K562 (cell line): ENCODE measurements around the gene NDST1. TPM values are rescaled to one million over a fixed set of nuclear protein-coding genes. Genes with fewer than 3 reads are reported as not detected.

Source experiments
- ASH1L ChIP-seq: fragments of 450-650 bp; IDR thresholded peaks from 2 replicates; pipeline ENCODE4 v1.6.1; 2018; ENCODE audit warnings: borderline replicate concordance, mild to moderate bottlenecking, low read depth; ENCODE audit not compliant: partially characterized antibody
- BACH1 ChIP-seq: fragments of 200-800 bp; sonication (Bioruptor generic); IDR thresholded peaks from 2 replicates; pipeline ENCODE4 v1.6.1; 2016; ENCODE audit warnings: missing genetic modification characterization, missing compliant biosample characterization
- CBX8 ChIP-seq: fragments of 200-600 bp; sonication (generic); IDR thresholded peaks from 2 replicates; pipeline ENCODE4 v1.6.1; 2012; ENCODE audit warnings: borderline replicate concordance, mixed run types, low read depth, mild to moderate bottlenecking, moderate library complexity, mixed read lengths, low read length, control low read depth, inconsistent platforms; ENCODE audit not compliant: poor library complexity, severe bottlenecking; ENCODE audit errors: extremely low read depth
- CGGBP1 ChIP-seq: fragments of 250-450 bp; sonication (Bioruptor Pico); IDR thresholded peaks from 2 replicates; pipeline ENCODE4 v1.9.0; 2021; ENCODE audit warnings: mild to moderate bottlenecking
- ESRRA ChIP-seq: fragments of 450-650 bp; IDR thresholded peaks from 2 replicates; pipeline ENCODE4 v1.6.1; 2014; ENCODE audit warnings: low read depth, mild to moderate bottlenecking, moderate library complexity, borderline replicate concordance
- FOXA3 ChIP-seq, 2 experiments: fragments of 450-650 bp in 1 of 2; sonication (generic) in 1 of 2; formaldehyde crosslinking; IDR thresholded peaks in 1 of 2; conservative IDR thresholded peaks in 1 of 2; 2 replicates each; pipeline versions ENCODE4 v1.4.0 to v1.8.0; 2020 to 2022; ENCODE audit warnings: mild to moderate bottlenecking in 2 of 2, missing genetic modification reagents in 1 of 2
- HDAC8 ChIP-seq: fragments of 450-650 bp; IDR thresholded peaks from 2 replicates; pipeline ENCODE4 v1.6.1; 2016; ENCODE audit warnings: mild to moderate bottlenecking, missing genetic modification characterization, moderate library complexity, missing compliant biosample characterization
- MYNN ChIP-seq, 2 experiments: sonication (generic); formaldehyde crosslinking in 1 of 2; IDR thresholded peaks; 2 replicates each; pipeline versions ENCODE4 v1.5.0 to v1.6.1; 2016 to 2020; ENCODE audit warnings: antibody characterized with exemption in 1 of 2, missing genetic modification reagents in 1 of 2
- NFATC3 ChIP-seq: fragments of 450-650 bp; IDR thresholded peaks from 2 replicates; pipeline ENCODE4 v1.6.1; 2017; ENCODE audit warnings: mild to moderate bottlenecking
- NFE2 ChIP-seq: IDR thresholded peaks from 2 replicates; pipeline ENCODE4 v1.6.1; 2014; ENCODE audit warnings: antibody characterized with exemption, low read depth
- PML ChIP-seq: IDR thresholded peaks from 2 replicates; pipeline ENCODE4 v1.6.1; 2012; ENCODE audit warnings: low read length, inconsistent platforms
- POLR2G ChIP-seq: fragments of 200-400 bp; formaldehyde crosslinking; IDR thresholded peaks from 2 replicates; pipeline ENCODE4 v1.6.1; 2017; ENCODE audit warnings: low read depth, mild to moderate bottlenecking, antibody characterized with exemption, low read length, moderate library complexity
- RBM34 ChIP-seq: fragments of 200-400 bp; formaldehyde crosslinking; IDR thresholded peaks from 2 replicates; pipeline ENCODE4 v1.6.1; 2018; ENCODE audit warnings: low read length, borderline replicate concordance; ENCODE audit not compliant: insufficient read depth
- SP2 ChIP-seq: IDR thresholded peaks from 2 replicates; pipeline ENCODE4 v1.6.1; 2011; ENCODE audit warnings: mild to moderate bottlenecking, low read depth, low read length, moderate library complexity; ENCODE audit not compliant: poor library complexity, severe bottlenecking; ENCODE audit errors: extremely low read depth
- SREBF1 ChIP-seq: fragments of 150-350 bp; IDR thresholded peaks from 2 replicates; pipeline ENCODE4 v1.6.1; 2014; ENCODE audit warnings: antibody characterized with exemption, low read depth, low read length, borderline replicate concordance
- STAT5B ChIP-seq: fragments of 250-450 bp; sonication (Bioruptor Pico); IDR thresholded peaks from 2 replicates; pipeline ENCODE4 v1.8.0; 2021; ENCODE audit warnings: mild to moderate bottlenecking, inconsistent platforms
- TBL1XR1 ChIP-seq, 2 experiments: IDR thresholded peaks; 2 replicates each; pipeline ENCODE4 v1.6.1; 2012; ENCODE audit warnings: improper control_type of control experiment in 2 of 2, low read length in 2 of 2, mild to moderate bottlenecking in 1 of 2
- polyA plus RNA-seq, 8 experiments: library from polyadenylated mRNA; depleted of rRNA in 4 of 8; stranded (reverse) in 5 of 8; unstranded in 3 of 8; fragments of >200 nt; fragmentation: Nextera tagmentation in 2 of 8; fragmentation: Illumina TruSeq in 1 of 8; extraction: Ambion mirVana in 2 of 8; extraction: Trizol in 1 of 8; gene quantifications; 2 replicates each; pipeline versions ENCODE4 v1.2.1 to v1.2.3, GENCODE V29; 2011 to 2014; ENCODE audit warnings: inconsistent platforms in 1 of 8, missing spikeins in 1 of 8
- total RNA-seq, 7 experiments: library from RNA; depleted of rRNA in 6 of 7; stranded (reverse); fragments of >200 nt in 6 of 7; fragmentation: Illumina TruSeq in 2 of 7; extraction: Trizol in 2 of 7; gene quantifications; 2 replicates each; pipeline versions ENCODE4 v1.2.1 to v1.2.3, GENCODE V29; 2011 to 2021; ENCODE audit warnings: low replicate concordance in 1 of 7
- TF ChIP-seq, protein P1 (sequence below): fragments of 450-650 bp; IDR thresholded peaks from 2 replicates; pipeline ENCODE4 v1.7.0; 2016; ENCODE audit warnings: borderline replicate concordance
- TF ChIP-seq, protein P2 (sequence below): sonication (generic); formaldehyde crosslinking; IDR thresholded peaks from 2 replicates; pipeline ENCODE4 v1.8.1; 2023; ENCODE audit warnings: missing genetic modification reagents, mild to moderate bottlenecking, borderline replicate concordance

NDST1 gene
- total and polyA plus RNA-seq, 9 of the 15 experiments (the other 6 are each of a cell fraction or from before 2014, with no cell fraction given): 0.38 to 47.9 (median 9.9) TPM

DNA sequence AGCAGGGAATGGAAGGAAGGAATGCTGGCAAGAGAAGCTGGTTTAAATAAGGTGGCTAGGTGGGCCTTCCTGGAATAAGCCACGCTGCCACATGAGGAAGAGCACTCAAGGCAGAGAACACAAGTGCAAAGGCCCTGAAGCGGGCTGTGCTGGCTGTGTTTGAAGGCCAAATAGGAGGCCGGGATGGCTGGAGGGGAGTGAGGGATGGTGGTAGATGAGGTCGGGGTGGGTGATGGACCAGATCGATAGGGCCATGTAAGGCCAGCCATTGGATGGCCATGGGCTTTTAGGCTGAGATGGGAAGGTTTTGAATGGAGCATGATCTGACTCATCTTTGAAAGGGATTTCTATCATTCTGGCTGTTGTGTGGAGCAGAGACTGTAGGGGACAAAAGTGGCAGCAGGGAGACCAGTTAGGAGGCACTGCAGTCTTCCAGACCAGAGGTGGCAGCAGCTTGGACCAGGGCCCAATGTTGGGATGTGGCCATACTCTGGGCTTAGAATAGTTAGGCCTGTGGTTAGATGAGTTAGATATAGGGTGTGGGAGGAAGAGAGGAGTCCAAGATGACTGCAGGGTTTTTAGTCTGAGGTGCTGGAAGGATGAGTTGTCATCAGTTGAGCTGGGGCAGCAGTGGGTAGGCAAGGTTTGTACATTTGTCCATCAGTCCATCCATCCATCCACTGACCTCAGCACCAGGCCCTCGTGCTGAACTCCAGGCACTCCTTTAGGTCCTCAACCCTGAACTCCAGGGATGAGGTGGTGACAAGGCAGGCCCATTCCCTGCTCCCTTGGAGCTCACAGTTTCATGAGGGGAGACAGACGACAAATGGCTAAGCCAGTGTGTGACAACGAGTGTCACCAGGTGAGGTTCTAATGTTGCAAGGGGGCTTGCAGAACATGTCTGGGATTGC, 30.3 kb downstream of the NDST1 start (continued):
- TF ChIP-seq, protein P1, sequence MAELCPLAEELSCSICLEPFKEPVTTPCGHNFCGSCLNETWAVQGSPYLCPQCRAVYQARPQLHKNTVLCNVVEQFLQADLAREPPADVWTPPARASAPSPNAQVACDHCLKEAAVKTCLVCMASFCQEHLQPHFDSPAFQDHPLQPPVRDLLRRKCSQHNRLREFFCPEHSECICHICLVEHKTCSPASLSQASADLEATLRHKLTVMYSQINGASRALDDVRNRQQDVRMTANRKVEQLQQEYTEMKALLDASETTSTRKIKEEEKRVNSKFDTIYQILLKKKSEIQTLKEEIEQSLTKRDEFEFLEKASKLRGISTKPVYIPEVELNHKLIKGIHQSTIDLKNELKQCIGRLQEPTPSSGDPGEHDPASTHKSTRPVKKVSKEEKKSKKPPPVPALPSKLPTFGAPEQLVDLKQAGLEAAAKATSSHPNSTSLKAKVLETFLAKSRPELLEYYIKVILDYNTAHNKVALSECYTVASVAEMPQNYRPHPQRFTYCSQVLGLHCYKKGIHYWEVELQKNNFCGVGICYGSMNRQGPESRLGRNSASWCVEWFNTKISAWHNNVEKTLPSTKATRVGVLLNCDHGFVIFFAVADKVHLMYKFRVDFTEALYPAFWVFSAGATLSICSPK: no peak
- TF ChIP-seq FOXA3 (CRISPR knock-in tag; conservative IDR thresholded peaks at IDR 0.05 in 1 of 2, IDR thresholded peaks at IDR 0.05 in 1 of 2) (no peak), NFE2 (peak; percentile 55), HDAC8 (no peak), POLR2G (no peak), CGGBP1 (no peak), RBM34 (no peak), STAT5B (CRISPR knock-in tag) (no peak), SREBF1 (no peak), NFATC3 (no peak), CBX8 (no peak), BACH1 (tag) (no peak), SP2 (peak; percentile 51), PML (no peak), ESRRA (peak; percentile 46; the same call in 1 of the 2 replicates), ASH1L (no peak), TBL1XR1 (IDR thresholded peaks at IDR 0.05; ENCODE audit: low read length in 2 of 2) (no peak), MYNN (IDR thresholded peaks at IDR 0.05) (no peak), MYNN (CRISPR knock-in tag; IDR thresholded peaks at IDR 0.05) (no peak)
- TF ChIP-seq, protein P2, sequence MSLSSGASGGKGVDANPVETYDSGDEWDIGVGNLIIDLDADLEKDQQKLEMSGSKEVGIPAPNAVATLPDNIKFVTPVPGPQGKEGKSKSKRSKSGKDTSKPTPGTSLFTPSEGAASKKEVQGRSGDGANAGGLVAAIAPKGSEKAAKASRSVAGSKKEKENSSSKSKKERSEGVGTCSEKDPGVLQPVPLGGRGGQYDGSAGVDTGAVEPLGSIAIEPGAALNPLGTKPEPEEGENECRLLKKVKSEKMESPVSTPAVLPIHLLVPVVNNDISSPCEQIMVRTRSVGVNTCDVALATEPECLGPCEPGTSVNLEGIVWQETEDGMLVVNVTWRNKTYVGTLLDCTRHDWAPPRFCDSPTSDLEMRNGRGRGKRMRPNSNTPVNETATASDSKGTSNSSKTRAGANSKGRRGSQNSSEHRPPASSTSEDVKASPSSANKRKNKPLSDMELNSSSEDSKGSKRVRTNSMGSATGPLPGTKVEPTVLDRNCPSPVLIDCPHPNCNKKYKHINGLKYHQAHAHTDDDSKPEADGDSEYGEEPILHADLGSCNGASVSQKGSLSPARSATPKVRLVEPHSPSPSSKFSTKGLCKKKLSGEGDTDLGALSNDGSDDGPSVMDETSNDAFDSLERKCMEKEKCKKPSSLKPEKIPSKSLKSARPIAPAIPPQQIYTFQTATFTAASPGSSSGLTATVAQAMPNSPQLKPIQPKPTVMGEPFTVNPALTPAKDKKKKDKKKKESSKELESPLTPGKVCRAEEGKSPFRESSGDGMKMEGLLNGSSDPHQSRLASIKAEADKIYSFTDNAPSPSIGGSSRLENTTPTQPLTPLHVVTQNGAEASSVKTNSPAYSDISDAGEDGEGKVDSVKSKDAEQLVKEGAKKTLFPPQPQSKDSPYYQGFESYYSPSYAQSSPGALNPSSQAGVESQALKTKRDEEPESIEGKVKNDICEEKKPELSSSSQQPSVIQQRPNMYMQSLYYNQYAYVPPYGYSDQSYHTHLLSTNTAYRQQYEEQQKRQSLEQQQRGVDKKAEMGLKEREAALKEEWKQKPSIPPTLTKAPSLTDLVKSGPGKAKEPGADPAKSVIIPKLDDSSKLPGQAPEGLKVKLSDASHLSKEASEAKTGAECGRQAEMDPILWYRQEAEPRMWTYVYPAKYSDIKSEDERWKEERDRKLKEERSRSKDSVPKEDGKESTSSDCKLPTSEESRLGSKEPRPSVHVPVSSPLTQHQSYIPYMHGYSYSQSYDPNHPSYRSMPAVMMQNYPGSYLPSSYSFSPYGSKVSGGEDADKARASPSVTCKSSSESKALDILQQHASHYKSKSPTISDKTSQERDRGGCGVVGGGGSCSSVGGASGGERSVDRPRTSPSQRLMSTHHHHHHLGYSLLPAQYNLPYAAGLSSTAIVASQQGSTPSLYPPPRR: no peak
